ENCODE data around the gene SLC24A3.

Gene SLC24A3

DNA sequence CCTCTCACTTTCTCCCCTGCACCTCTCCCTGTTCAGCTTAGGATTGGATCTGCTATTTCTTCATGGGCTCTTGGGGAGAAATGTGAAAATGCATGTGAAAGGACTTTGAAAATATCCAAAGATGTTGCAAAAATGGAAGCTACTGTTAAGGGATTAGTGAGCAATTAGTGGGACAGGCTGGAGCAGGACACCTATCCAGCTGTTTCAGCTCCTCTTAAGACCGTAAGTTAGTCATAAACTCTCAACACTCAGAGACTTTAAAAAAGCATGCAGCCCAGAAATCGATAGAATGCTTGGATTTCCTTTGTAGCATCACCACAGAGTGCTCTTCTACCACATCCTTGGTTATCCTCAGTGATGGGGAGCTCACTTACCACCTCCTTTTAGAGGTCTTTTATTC is 88.7 kb downstream of the SLC24A3 start:
- TF ChIP-seq, protein P1, sequence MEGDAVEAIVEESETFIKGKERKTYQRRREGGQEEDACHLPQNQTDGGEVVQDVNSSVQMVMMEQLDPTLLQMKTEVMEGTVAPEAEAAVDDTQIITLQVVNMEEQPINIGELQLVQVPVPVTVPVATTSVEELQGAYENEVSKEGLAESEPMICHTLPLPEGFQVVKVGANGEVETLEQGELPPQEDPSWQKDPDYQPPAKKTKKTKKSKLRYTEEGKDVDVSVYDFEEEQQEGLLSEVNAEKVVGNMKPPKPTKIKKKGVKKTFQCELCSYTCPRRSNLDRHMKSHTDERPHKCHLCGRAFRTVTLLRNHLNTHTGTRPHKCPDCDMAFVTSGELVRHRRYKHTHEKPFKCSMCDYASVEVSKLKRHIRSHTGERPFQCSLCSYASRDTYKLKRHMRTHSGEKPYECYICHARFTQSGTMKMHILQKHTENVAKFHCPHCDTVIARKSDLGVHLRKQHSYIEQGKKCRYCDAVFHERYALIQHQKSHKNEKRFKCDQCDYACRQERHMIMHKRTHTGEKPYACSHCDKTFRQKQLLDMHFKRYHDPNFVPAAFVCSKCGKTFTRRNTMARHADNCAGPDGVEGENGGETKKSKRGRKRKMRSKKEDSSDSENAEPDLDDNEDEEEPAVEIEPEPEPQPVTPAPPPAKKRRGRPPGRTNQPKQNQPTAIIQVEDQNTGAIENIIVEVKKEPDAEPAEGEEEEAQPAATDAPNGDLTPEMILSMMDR (IDR thresholded peaks at IDR 0.05): no peak
- H3K36me3 Mint-ChIP-seq (ENCODE audit: low read depth): no peaks in the 10 kb centered on the region
- peaks cover 10% of the 10 kb centered on the region for H3K9me3 Mint-ChIP-seq
- H3K27me3 Mint-ChIP-seq (ENCODE audit: low read depth, poor library complexity): peaks cover 18% of the 10 kb centered on the region
- H3K4me3 Mint-ChIP-seq: no peak overlapping the region
- no peaks in the 10 kb centered on the region for H3K4me1 Mint-ChIP-seq
- DNase-seq: no peak
- no peak overlapping the region for H3K27ac Mint-ChIP-seq

DNA sequence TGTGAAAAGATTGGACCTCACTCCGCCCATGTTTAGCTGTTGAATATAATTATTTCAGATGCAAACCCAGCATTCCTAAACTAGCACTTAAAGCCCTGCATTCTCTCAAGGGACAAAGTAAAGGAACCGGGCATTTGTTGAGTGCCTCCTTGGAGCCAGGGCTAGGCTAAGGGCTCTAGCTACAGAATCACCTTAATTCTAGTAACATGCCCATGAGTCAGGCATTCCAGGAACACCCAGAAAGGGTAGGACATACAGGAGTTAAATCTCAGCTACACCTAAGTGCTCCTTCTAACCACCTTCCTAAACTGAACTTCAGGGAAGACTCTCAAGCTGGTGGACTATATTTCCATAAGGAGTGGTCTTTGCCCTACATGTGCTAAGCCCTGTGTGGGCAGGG is 89.4 kb downstream of the SLC24A3 start:
- H3K27me3 Mint-ChIP-seq (ENCODE audit: low read depth, poor library complexity): peaks cover 18% of the 10 kb centered on the region
- H3K4me1 Mint-ChIP-seq: no peaks in the 10 kb centered on the region
- no peak for DNase-seq
- H3K27ac Mint-ChIP-seq: no peak overlapping the region
- H3K36me3 Mint-ChIP-seq (ENCODE audit: low read depth): no peaks in the 10 kb centered on the region
- no peak overlapping the region for H3K4me3 Mint-ChIP-seq
- TF ChIP-seq, protein P1 (IDR thresholded peaks at IDR 0.05): no peak
- peaks cover 10% of the 10 kb centered on the region for H3K9me3 Mint-ChIP-seq

DNA sequence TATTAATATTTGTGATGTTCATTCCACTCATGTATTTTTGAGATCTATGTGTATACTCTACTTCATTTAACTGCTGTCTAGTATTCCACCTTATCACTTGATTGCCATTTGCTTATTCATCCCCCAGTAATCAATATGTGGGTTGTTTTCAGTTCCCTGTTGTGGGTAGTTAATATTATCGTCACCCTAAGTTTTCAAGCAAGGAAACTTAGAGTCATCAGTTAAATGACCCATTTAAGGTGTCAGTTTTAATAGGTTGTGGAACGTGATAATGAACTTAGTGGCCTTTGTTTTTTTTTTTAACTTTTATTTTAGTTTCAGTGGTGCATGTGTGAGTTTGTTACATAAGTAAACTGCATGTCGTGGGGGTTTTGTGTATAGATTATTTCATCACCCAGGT is 90.3 kb downstream of the SLC24A3 start:
- no peak for DNase-seq
- Mint-ChIP-seq H3K4me1 (no peaks in the 10 kb centered on the region), H3K4me3 (no peak overlapping the region), H3K27me3 (ENCODE audit: low read depth, poor library complexity) (peaks cover 17% of the 10 kb centered on the region), H3K36me3 (ENCODE audit: low read depth) (no peaks in the 10 kb centered on the region), H3K9me3 (peaks cover 10% of the 10 kb centered on the region), H3K27ac (no peak overlapping the region)
- TF ChIP-seq, protein P1 (IDR thresholded peaks at IDR 0.05): no peak

DNA sequence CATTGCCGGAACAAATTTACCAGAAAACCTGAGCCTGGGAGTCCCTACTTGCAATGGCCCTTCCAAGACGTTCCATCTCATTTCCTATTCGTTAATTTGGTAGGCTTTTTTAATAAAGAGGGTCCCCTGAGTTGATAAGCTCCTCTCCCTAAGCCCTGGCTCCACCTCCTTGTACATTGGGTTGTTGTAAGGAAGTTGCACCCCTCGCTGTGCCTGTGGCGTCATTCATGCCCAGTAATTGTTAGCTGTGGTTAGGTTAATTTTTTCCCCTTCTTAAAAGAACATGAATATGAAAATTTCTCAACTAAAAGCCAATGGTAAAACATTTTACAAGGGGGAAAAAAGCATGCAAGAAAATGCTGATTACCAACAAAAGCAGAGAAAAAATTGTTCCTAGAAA is 91.9 kb downstream of the SLC24A3 start:
- H3K27me3 Mint-ChIP-seq (ENCODE audit: low read depth, poor library complexity): peaks cover 12% of the 10 kb centered on the region
- H3K4me3 Mint-ChIP-seq: no peak overlapping the region
- DNase-seq: no peak
- H3K4me1 Mint-ChIP-seq: no peaks in the 10 kb centered on the region
- no peaks in the 10 kb centered on the region for H3K36me3 Mint-ChIP-seq (ENCODE audit: low read depth)
- no peak overlapping the region for H3K27ac Mint-ChIP-seq
- TF ChIP-seq, protein P1 (IDR thresholded peaks at IDR 0.05): no peak
- peaks cover 6% of the 10 kb centered on the region for H3K9me3 Mint-ChIP-seq

DNA sequence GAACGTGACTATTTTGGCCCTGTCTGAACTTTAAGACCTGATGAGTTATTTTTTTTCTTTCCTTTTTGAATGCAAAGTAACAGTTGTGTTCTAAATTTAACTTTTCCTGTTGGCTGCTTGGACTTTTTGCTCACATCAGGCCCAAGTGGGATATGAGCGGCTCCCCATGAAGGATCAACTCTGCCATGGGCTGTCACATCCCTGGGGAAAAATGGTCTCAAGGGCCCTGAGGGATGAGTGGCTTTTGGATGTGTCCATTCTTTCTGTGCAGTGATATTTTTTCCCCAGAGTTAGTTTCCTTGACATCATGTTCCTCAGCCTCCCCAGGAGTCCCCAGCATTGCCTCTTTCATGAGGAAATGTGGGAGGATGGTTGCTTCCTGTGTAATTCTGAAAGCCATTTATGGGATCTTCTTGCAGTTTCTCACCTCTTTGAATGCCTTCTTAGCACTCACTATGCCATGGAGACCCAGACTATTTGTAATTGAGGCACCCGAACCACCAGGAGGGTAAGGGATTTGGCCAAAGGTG is 92.5 kb downstream of the SLC24A3 start:
- H3K27ac Mint-ChIP-seq: no peak overlapping the region
- no peaks in the 10 kb centered on the region for H3K36me3 Mint-ChIP-seq (ENCODE audit: low read depth)
- peaks cover 6% of the 10 kb centered on the region for H3K9me3 Mint-ChIP-seq
- no peak overlapping the region for H3K4me3 Mint-ChIP-seq
- no peaks in the 10 kb centered on the region for H3K4me1 Mint-ChIP-seq
- TF ChIP-seq, protein P1 (IDR thresholded peaks at IDR 0.05): no peak
- DNase-seq: no peak
- H3K27me3 Mint-ChIP-seq (ENCODE audit: low read depth, poor library complexity): peaks cover 9% of the 10 kb centered on the region

DNA sequence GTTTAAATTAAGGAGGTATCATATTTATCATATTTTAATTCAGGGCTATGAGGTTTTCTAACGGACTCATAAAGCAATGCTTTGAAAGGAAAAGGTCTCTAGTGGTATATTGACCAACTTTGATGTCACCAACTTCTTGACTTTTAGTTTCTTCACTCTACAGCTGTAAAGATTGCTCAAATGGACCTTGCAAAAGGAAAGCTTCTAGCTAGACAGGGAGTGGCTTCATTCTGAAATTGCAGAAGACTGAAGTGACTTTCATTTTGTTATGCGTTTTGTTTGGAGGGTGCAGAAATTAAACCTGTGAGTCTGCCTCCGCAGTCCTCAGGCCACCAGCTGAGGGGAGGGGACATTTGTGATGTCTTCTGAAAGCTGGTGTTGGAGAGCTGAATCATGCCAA is 95.7 kb downstream of the SLC24A3 start:
- Mint-ChIP-seq H3K9me3 (no peaks in the 10 kb centered on the region), H3K27me3 (ENCODE audit: low read depth, poor library complexity) (peaks cover 17% of the 10 kb centered on the region), H3K36me3 (ENCODE audit: low read depth) (no peaks in the 10 kb centered on the region), H3K4me3 (no peak overlapping the region), H3K27ac (no peak overlapping the region), H3K4me1 (peaks cover 22% of the 10 kb centered on the region)
- TF ChIP-seq, protein P1 (IDR thresholded peaks at IDR 0.05): no peak
- DNase-seq: no peak
